Fibroblast of pulmonary artery (primary cell): ENCODE data around the gene VPS26B.

Experiments used
- DNase-seq: peaks from one replicate; pipeline ENCODE4 v3.0.0-alpha.2; 2010; ENCODE audit warnings: low read depth
- H3K4me3 ChIP-seq: replicated peaks from 2 replicates; pipeline ENCODE4 v1.5.1; 2011; ENCODE audit warnings: low read depth, mild to moderate bottlenecking, control low read depth, low read length, moderate library complexity
- TF ChIP-seq, protein P1 (sequence below): IDR thresholded peaks from 2 replicates; pipeline ENCODE4 v1.5.1; 2011; ENCODE audit warnings: mild to moderate bottlenecking, control low read depth, low read length, inconsistent platforms; ENCODE audit errors: missing control alignments

The VPS26B gene

DNA sequence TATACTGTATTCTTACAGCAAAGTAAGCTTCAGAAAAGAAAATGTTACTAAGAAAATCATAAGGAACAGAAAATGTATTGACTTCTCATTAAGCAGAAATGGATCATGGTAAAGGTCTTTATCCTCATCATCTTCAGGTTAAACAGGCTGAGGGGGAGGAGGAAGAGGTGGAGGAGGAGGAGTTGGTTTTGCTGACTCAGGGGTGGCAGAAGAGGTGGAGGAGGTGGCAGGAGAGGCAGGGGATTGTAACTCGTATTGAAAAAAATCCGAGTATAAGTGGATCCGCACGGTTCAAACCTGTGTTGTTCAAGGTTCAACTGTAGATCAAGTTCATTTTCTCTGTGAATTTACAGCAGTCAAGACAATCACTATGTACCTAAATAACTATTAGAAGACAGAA is 64.7 kb downstream of the VPS26B start:
- TF ChIP-seq, protein P1, sequence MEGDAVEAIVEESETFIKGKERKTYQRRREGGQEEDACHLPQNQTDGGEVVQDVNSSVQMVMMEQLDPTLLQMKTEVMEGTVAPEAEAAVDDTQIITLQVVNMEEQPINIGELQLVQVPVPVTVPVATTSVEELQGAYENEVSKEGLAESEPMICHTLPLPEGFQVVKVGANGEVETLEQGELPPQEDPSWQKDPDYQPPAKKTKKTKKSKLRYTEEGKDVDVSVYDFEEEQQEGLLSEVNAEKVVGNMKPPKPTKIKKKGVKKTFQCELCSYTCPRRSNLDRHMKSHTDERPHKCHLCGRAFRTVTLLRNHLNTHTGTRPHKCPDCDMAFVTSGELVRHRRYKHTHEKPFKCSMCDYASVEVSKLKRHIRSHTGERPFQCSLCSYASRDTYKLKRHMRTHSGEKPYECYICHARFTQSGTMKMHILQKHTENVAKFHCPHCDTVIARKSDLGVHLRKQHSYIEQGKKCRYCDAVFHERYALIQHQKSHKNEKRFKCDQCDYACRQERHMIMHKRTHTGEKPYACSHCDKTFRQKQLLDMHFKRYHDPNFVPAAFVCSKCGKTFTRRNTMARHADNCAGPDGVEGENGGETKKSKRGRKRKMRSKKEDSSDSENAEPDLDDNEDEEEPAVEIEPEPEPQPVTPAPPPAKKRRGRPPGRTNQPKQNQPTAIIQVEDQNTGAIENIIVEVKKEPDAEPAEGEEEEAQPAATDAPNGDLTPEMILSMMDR, result no peak
- DNase-seq, result no peak
- no peak overlapping the region for H3K4me3 ChIP-seq

DNA sequence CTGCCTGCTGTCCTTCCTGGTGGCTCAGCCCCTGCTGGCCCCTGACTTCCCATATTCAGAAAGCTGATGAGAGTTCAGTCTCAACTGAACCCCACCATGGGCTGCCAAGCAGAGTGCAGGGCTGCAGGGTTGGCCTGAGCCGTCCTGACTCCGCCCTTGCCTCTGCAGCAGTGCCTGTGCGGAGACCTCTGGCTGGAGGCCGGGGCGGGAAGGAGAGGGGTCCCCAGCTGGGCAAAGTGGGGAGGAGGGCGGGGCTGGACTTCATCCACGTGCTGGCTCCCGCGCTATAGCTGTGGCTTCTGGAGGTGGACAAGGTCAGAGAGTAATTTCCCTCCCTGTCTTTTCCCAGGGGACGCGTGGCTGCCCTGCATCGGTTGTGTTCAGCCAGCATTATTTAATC is 65.3 kb downstream of the VPS26B start:
- TF ChIP-seq, protein P1, result no peak
- no peak for DNase-seq

DNA sequence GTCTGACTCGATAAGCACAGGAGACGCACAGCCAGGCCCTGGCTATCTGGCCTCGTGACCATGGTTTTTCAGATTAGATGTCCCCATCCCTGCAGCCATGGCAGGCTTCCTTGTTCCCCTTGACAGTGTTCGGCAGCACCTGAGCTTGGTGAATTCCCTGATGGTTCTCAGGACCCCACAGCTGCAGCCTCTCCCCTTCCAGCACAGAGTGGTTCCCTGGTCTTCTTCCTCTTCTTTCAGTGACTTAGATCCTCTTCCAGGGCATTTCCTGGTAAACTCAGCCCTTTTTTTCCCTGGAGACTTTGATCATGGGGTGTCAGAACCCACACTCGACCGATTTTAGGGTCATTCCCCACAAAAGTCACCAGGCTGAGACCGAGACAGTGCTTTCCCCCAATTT is 66.2 kb downstream of the VPS26B start:
- TF ChIP-seq, protein P1, result no peak
- no peak for DNase-seq
- no peak overlapping the region for H3K4me3 ChIP-seq

More for the DNA sequence above, 65.3 kb downstream of the VPS26B start:
- H3K4me3 ChIP-seq, result no peak overlapping the region

DNA sequence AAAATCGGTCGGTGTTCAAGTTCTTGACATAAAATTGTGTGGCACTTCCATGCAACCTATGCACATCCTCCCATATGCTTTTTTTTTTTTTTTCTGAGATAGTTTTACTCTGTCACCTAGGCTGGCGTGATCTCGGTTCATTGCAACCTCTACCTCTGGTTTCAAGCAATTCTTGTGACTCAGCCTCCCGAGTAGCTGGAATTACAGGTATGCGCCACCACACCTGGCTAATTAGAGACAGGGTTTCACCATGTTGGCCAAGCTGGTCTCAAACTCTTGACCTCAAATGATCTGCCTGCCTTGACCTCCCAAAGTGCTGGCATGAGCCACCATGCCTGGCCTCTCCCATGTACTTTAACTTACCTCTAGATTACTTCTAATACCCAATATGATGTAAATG is 66.7 kb downstream of the VPS26B start:
- DNase-seq, result no peak
- TF ChIP-seq, protein P1, result no peak
- H3K4me3 ChIP-seq, result no peak overlapping the region

DNA sequence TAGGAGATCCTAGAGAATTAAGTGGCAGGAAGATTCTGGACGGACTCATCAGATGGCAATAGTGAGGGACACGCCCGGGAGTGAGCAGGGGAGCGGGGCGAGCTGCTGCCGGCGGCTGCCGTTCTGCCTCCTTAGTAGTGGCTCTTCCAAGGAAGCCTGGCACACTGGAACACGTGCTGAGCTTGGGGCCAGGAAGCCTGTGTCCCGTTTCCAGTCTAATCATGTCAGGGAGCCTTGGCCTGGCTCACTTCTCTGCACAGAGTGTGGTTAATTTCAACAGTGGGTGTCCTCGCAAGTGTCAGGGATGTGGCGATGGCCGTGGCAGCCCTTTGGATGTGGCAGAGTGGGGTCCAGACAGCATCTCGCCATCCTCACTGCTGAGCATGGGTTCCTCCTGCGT is 68.2 kb downstream of the VPS26B start:
- DNase-seq, result no peak
- TF ChIP-seq, protein P1, result no peak
- no peak overlapping the region for H3K4me3 ChIP-seq

DNA sequence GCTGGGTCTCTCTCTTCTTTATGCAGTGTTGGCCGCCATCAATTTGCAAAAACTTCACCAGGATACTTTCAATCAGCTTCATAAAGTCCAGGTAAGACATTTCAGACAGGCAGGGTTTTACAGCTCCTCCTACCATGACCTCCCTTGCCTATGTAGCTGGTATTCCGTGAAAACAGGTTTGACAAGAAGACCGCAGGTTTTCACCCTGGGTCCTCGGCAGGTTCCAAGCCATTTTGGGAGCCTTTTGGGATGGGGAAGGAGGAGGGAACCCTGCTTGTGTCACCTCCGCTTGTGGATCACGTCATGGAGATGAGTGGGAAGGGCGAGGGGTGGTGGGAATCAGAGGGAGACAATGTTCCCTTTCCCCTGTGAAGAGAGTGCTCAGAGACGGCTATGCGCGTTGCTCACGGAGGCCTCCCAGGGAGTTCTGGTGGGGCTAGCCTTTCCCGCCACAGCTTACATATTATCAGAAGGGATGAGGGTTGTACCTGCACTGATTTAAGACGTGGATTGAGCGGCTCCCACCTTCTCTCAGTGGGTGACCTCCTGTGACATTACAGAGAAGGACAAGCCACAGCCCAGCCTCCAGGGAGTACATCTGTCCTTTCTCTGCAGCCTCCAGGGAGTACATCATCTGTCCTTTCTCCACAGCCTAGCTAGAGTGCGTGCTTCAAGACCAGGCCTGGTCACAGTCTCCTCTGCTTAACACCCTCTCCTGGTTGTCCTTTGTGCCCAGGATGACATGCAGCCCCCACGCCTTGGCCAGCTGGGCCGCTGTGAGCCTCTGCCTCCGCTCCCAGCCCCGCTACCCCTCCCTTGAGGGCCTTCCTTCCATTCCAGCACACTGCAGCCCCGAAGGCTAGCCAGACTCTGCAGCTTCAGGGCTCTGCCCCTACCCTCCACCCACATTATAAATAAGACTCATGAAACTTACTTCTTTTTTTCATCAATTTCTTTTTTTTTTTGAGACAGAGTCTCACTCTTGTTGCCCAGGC is 68.9 kb downstream of the VPS26B start:
- TF ChIP-seq, protein P1, result no peak
- DNase-seq, result no peak
- H3K4me3 ChIP-seq, result no peak overlapping the region
